B cell (primary cell): ENCODE results near the gene CFAP54. TPM values are rescaled to one million over a fixed set of nuclear protein-coding genes. Genes with fewer than 3 reads are reported as not detected.

Experiments used
- ATAC-seq: fragments of 200-7000 bp; cut with Tn5 transposase; one replicate; pipeline ENCODE4 v1.10.0; 2021; ENCODE audit warnings: low read depth, mild to moderate bottlenecking, moderate number of reproducible peaks, moderate library complexity
- CTCF ChIA-PET: fragments of 350-600 bp; sonication (Branson Sonifier 250); formaldehyde crosslinking; loops from one replicate; lab custom pipeline; 2021; ENCODE audit warnings: antibody characterized with exemption, inconsistent platforms; lab: Charles Lee
- POLR2A ChIA-PET: fragments of 350-600 bp; sonication (Branson Sonifier 250); formaldehyde crosslinking; loops from one replicate; lab custom pipeline; 2021; ENCODE audit warnings: antibody characterized with exemption; lab: Charles Lee
- DNase-seq: peaks from one replicate; pipeline ENCODE4 v3.0.0; 2013
- H2AFZ ChIP-seq: 2 replicates; pipeline ENCODE4 v1.6.1; 2012; ENCODE audit warnings: mild to moderate bottlenecking, low read depth, low read length; ENCODE audit not compliant: insufficient read depth, poor library complexity, severe bottlenecking
- H3K27ac ChIP-seq, 2 donors: 1 replicate in 1 of 2; 2 replicates in 1 of 2; pipeline ENCODE4 v1.5.1; 2012 to 2013; ENCODE audit warnings: low read length in 2 of 2, mild to moderate bottlenecking in 2 of 2, moderate library complexity in 1 of 2
- H3K27me3 ChIP-seq, 4 experiments: fragments of 200-600 bp in 1 of 4; sonication (generic) in 1 of 4; replicated peaks in 1 of 4; 1 replicate in 2 of 4; 2 replicates in 2 of 4; pipeline versions ENCODE4 v1.6.1 to v1.7.0; 2013 to 2016; ENCODE audit warnings: low read length in 3 of 4, mild to moderate bottlenecking in 2 of 4, mixed read lengths in 1 of 4, moderate library complexity in 1 of 4; ENCODE audit not compliant: insufficient read depth in 4 of 4, control insufficient read depth in 3 of 4; ENCODE audit errors: control extremely low read depth in 1 of 4
- H3K36me3 ChIP-seq, 2 experiments: replicated peaks in 1 of 2; 1 replicate in 1 of 2; 2 replicates in 1 of 2; pipeline versions ENCODE4 v1.6.1 to v1.7.1; 2013; ENCODE audit warnings: low read length in 1 of 2; ENCODE audit not compliant: insufficient read depth in 2 of 2, control insufficient read depth in 1 of 2; ENCODE audit errors: control extremely low read depth in 1 of 2, extremely low read depth in 1 of 2
- H3K4me1 ChIP-seq, 2 donors: fragments of 200-600 bp in 1 of 2; sonication (generic) in 1 of 2; 1 replicate in 1 of 2; 2 replicates in 1 of 2; pipeline versions ENCODE4 v1.5.1 to v1.6.1; 2013 to 2017; ENCODE audit warnings: low read length in 2 of 2; ENCODE audit not compliant: control insufficient read depth in 2 of 2, insufficient read depth in 2 of 2
- H3K4me2 ChIP-seq: replicated peaks from 2 replicates; pipeline ENCODE3; 2012; ENCODE audit warnings: mild to moderate bottlenecking, low read depth, low read length; ENCODE audit not compliant: poor library complexity, severe bottlenecking
- H3K4me3 ChIP-seq, 5 experiments: fragments of 200-600 bp in 1 of 5; sonication (generic) in 1 of 5; 1 replicate in 3 of 5; 2 replicates in 2 of 5; pipeline versions ENCODE4 v1.5.1 to v1.7.0; 2011 to 2016; ENCODE audit warnings: low read length in 4 of 5, mild to moderate bottlenecking in 4 of 5, low read depth in 2 of 5, control low read depth in 1 of 5, moderate library complexity in 1 of 5; ENCODE audit not compliant: insufficient read depth in 1 of 5; ENCODE audit errors: control extremely low read depth in 1 of 5, extremely low read depth in 1 of 5
- H3K79me2 ChIP-seq: fragments of 200-600 bp; sonication (generic); one replicate; pipeline ENCODE4 v1.6.0; 2016; ENCODE audit warnings: low read length; ENCODE audit not compliant: control insufficient read depth, insufficient read depth
- H3K9ac ChIP-seq: fragments of 200-600 bp; sonication (generic); 2 replicates; pipeline ENCODE4 v1.6.1; 2017; ENCODE audit warnings: mild to moderate bottlenecking, low read length, moderate library complexity
- H3K9me3 ChIP-seq, 3 donors: one replicate each; pipeline versions ENCODE4 v1.6.1 to v1.7.1; 2013; ENCODE audit warnings: low read length in 2 of 3; ENCODE audit not compliant: control insufficient read depth in 2 of 3, insufficient read depth in 1 of 3; ENCODE audit errors: control extremely low read depth in 1 of 3
- H4K20me1 ChIP-seq: 2 replicates; pipeline ENCODE4 v1.6.0; 2012; ENCODE audit warnings: mild to moderate bottlenecking, low read length; ENCODE audit not compliant: insufficient read depth, control insufficient read depth, poor library complexity, severe bottlenecking
- H3K27ac Mint-ChIP-seq: one replicate; pipeline ENCODE4 v1.8.0; 2021; ENCODE audit warnings: mixed read lengths
- H3K27me3 Mint-ChIP-seq: one replicate; pipeline ENCODE4 v1.8.0; 2021; ENCODE audit warnings: mixed read lengths
- H3K4me1 Mint-ChIP-seq: one replicate; pipeline ENCODE4 v1.8.0; 2021; ENCODE audit warnings: mixed read lengths
- H3K4me3 Mint-ChIP-seq: one replicate; pipeline ENCODE4 v1.8.0; 2021; ENCODE audit warnings: mixed read lengths
- H3K9me3 Mint-ChIP-seq: one replicate; pipeline ENCODE4 v1.8.0; 2022; ENCODE audit warnings: mixed read lengths; ENCODE audit not compliant: insufficient read depth
- EZH2 ChIP-seq: IDR thresholded peaks from 2 replicates; pipeline ENCODE4 v1.6.1; 2012; ENCODE audit warnings: borderline replicate concordance, low read depth, mild to moderate bottlenecking, moderate library complexity, low read length; ENCODE audit not compliant: insufficient read depth, poor library complexity, severe bottlenecking
- WGBS: methylation state at CpG from one replicate; pipeline ENCODE4 v1.1.5; 2013; ENCODE audit warnings: missing lambda C conversion rate; ENCODE audit not compliant: insufficient coverage; 5-methylcytosine and 5-hydroxymethylcytosine counted together
- intact Hi-C: fragments of 100-400 bp; cut with micrococcal nuclease; formaldehyde crosslinking; loops from one replicate; pipeline ENCODE4 v1.10.0; 2022
- polyA plus RNA-seq: library from polyadenylated mRNA; depleted of rRNA; stranded (reverse); fragments of >200 nt; gene quantifications from 2 replicates; pipeline ENCODE4 v1.2.3, GENCODE V29; 2012
- total RNA-seq, 2 donors: library from RNA; stranded (reverse); fragments of 120-200 nt in 1 of 2; gene quantifications; 1 replicate in 1 of 2; 2 replicates in 1 of 2; pipeline versions ENCODE4 v1.2.3 to v1.2.4, GENCODE V29; 2013 to 2022
- TF ChIP-seq, protein P1 (sequence below): fragments of 200-600 bp; IDR thresholded peaks from one replicate; pipeline ENCODE4 v1.8.0; 2022; ENCODE audit warnings: antibody characterized with exemption, mild to moderate bottlenecking

Gene CFAP54
- total and polyA plus RNA-seq, 2 donors (not counting 1 experiment from before 2014, with no cell fraction given), result 0.12 to 0.76 TPM

DNA sequence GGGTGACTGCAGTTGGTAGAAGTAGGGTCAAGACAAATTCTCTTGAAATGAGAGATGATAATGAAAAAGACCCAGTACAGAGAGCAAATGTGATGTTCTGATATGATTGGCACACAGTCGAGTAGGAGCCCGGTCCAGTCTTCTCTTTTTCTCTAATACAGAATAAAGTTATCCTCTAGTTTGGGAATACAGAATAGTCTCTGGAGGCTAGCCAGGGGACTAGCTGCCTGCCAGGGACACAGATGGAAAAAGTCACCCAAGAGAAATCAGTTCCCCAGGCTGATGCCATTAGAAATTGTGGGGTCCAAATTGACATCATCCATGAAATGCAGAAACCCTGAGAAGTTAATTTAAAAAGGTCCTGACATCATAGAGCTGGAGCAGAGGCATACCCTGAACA, 240.5 kb downstream of the CFAP54 start:
- H3K36me3 ChIP-seq, result no peaks in the 10 kb centered on the region
- H3K27me3 ChIP-seq, result no peaks in the 10 kb centered on the region
- H3K4me2 ChIP-seq, result no peak overlapping the region
- DNase-seq (no peak), ATAC-seq (no peak)
- intact Hi-C loops, result no loop called here
- WGBS, result no CpG with 5 or more reads among the region's 2 CpGs
- no peak overlapping the region for H2AFZ ChIP-seq
- H3K27ac ChIP-seq, result no peak overlapping the region
- no peaks in the 10 kb centered on the region for H4K20me1 ChIP-seq
- H3K4me3 Mint-ChIP-seq, result no peak overlapping the region
- no peaks in the 10 kb centered on the region for H3K9me3 Mint-ChIP-seq
- POLR2A ChIA-PET, result no interaction called here
- H3K27me3 Mint-ChIP-seq, result peaks cover 5% of the 10 kb centered on the region
- no peaks in the 10 kb centered on the region for H3K79me2 ChIP-seq
- no peak overlapping the region for H3K27ac Mint-ChIP-seq
- no peaks in the 10 kb centered on the region for H3K4me1 Mint-ChIP-seq
- no peak overlapping the region for H3K9ac ChIP-seq
- TF ChIP-seq EZH2, result no peak
- TF ChIP-seq, protein P1, sequence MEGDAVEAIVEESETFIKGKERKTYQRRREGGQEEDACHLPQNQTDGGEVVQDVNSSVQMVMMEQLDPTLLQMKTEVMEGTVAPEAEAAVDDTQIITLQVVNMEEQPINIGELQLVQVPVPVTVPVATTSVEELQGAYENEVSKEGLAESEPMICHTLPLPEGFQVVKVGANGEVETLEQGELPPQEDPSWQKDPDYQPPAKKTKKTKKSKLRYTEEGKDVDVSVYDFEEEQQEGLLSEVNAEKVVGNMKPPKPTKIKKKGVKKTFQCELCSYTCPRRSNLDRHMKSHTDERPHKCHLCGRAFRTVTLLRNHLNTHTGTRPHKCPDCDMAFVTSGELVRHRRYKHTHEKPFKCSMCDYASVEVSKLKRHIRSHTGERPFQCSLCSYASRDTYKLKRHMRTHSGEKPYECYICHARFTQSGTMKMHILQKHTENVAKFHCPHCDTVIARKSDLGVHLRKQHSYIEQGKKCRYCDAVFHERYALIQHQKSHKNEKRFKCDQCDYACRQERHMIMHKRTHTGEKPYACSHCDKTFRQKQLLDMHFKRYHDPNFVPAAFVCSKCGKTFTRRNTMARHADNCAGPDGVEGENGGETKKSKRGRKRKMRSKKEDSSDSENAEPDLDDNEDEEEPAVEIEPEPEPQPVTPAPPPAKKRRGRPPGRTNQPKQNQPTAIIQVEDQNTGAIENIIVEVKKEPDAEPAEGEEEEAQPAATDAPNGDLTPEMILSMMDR, result no peak
- no peaks in the 10 kb centered on the region for H3K9me3 ChIP-seq
- H3K4me1 ChIP-seq, result no peaks in the 10 kb centered on the region
- CTCF ChIA-PET, result no interaction called here
- no peak overlapping the region for H3K4me3 ChIP-seq

DNA sequence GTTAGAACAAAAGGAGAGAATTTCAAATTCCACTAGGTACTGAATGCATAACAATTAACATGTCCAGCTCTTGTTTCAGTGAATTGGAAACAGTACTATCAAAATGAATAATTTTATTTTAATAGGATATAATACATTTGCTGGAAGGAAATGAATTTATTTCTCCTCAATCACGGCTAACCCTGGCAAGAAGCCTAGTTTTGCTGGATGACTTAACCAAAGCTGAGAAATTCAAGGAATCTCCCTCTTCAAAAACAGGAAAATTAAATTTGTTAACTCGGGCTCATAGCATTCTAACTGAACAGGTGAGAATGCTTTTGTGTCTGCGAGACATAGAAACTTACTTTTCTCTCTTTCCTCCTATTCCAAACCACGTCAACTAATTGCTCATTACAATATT, 254.2 kb downstream of the CFAP54 start:
- 100% methylated on average over 1 of the region's 4 CpGs for WGBS
- Mint-ChIP-seq H3K27me3 (peaks cover 3% of the 10 kb centered on the region), H3K4me3 (no peak overlapping the region), H3K4me1 (no peaks in the 10 kb centered on the region), H3K27ac (no peak overlapping the region), H3K9me3 (peaks cover 4% of the 10 kb centered on the region)
- Histone ChIP-seq H3K9ac (no peak overlapping the region), H2AFZ (no peak overlapping the region), H3K79me2 (no peaks in the 10 kb centered on the region), H3K9me3 (no peaks in the 10 kb centered on the region), H4K20me1 (no peaks in the 10 kb centered on the region), H3K36me3 (no peaks in the 10 kb centered on the region), H3K4me2 (no peak overlapping the region), H3K4me1 (no peaks in the 10 kb centered on the region), H3K27me3 (no peaks in the 10 kb centered on the region), H3K27ac (no peak overlapping the region), H3K4me3 (no peak overlapping the region)
- intact Hi-C loops, result no loop called here
- DNase-seq, result no peak
- CTCF ChIA-PET, result no interaction called here
- ATAC-seq, result no peak
- TF ChIP-seq, protein P1, result no peak
- TF ChIP-seq EZH2, result no peak
- POLR2A ChIA-PET, result no interaction called here
